Muscle layer of duodenum (tissue), 2 donors: ENCODE results near the gene AADACL2.

Source experiments
- H3K27ac ChIP-seq: one replicate; pipeline ENCODE4 v1.7.0; 2013; ENCODE audit warnings: mild to moderate bottlenecking, low read length
- H3K27me3 ChIP-seq: one replicate; pipeline ENCODE4 v1.7.0; 2013; ENCODE audit warnings: low read depth, mild to moderate bottlenecking, control low read depth, low read length
- H3K36me3 ChIP-seq, 2 donors: one replicate each; pipeline ENCODE4 v1.7.0; 2013; ENCODE audit warnings: low read length in 2 of 2, control low read depth in 1 of 2, mild to moderate bottlenecking in 1 of 2; ENCODE audit not compliant: insufficient read depth in 2 of 2, control insufficient read depth in 1 of 2
- H3K4me1 ChIP-seq, 2 donors: one replicate each; pipeline ENCODE4 v1.7.0; 2013; ENCODE audit warnings: low read length in 2 of 2, mild to moderate bottlenecking in 2 of 2, control low read depth in 1 of 2, moderate library complexity in 1 of 2; ENCODE audit not compliant: insufficient read depth in 2 of 2, control insufficient read depth in 1 of 2
- H3K4me3 ChIP-seq, 2 donors: one replicate each; pipeline ENCODE4 v1.7.0; 2013; ENCODE audit warnings: low read length in 2 of 2, low read depth in 1 of 2, mild to moderate bottlenecking in 1 of 2
- H3K9me3 ChIP-seq, 2 donors: one replicate each; pipeline ENCODE4 v1.7.0; 2013; ENCODE audit warnings: low read length in 2 of 2, control low read depth in 1 of 2, mild to moderate bottlenecking in 1 of 2; ENCODE audit not compliant: control insufficient read depth in 1 of 2
- donor health status: healthy.

The AADACL2 gene

GRCh38 chr3:151733613-151734012, at the start of gene AADACL2:
Gene AADACL2, plus strand, starts transcription at chr3:151733927. Its CDS starts 109 bp downstream, at chr3:151734036.
- no peaks in the 10 kb centered on the region for H3K36me3 ChIP-seq
- H3K27me3 ChIP-seq = no peaks in the 10 kb centered on the region
- no peak within 1 kb of the TSS for H3K27ac ChIP-seq
- H3K4me1 ChIP-seq = no peaks in the 10 kb centered on the region
- peaks cover 0 to 2% of the 10 kb centered on the region in 2 donors for H3K9me3 ChIP-seq
- no peak within 1 kb of the TSS for H3K4me3 ChIP-seq

- Histone ChIP-seq H3K27ac (no peak overlapping the region), H3K9me3 (peaks cover 0 to 4% of the 10 kb centered on the region in 2 donors), H3K4me3 (no peak overlapping the region), H3K4me1 (no peaks in the 10 kb centered on the region), H3K36me3 (no peaks in the 10 kb centered on the region), H3K27me3 (no peaks in the 10 kb centered on the region)
Measured at GRCh38 chr3:151684094-151684493, 49.6 kb upstream of the AADACL2 start.

GRCh38 chr3:151686257-151686656, 47.5 kb upstream of the AADACL2 start:
- H3K27ac ChIP-seq = no peak overlapping the region
- no peaks in the 10 kb centered on the region for H3K27me3 ChIP-seq
- no peaks in the 10 kb centered on the region for H3K4me1 ChIP-seq
- peaks cover 0 to 4% of the 10 kb centered on the region in 2 donors for H3K9me3 ChIP-seq
- no peaks in the 10 kb centered on the region for H3K36me3 ChIP-seq
- H3K4me3 ChIP-seq = no peak overlapping the region

- Histone ChIP-seq H3K27ac (no peak overlapping the region), H3K9me3 (peaks cover 0 to under 1% of the 10 kb centered on the region in 2 donors), H3K4me1 (no peaks in the 10 kb centered on the region), H3K27me3 (no peaks in the 10 kb centered on the region), H3K36me3 (no peaks in the 10 kb centered on the region), H3K4me3 (no peak overlapping the region)
Measured at GRCh38 chr3:151687076-151687475, 46.7 kb upstream of the AADACL2 start.

- H3K4me1 ChIP-seq = no peaks in the 10 kb centered on the region
- no peaks in the 10 kb centered on the region for H3K36me3 ChIP-seq
- no peak overlapping the region for H3K4me3 ChIP-seq
- H3K27me3 ChIP-seq = no peaks in the 10 kb centered on the region
- H3K27ac ChIP-seq = no peak overlapping the region
- no peaks in the 10 kb centered on the region for H3K9me3 ChIP-seq
Measured at GRCh38 chr3:151688571-151688970, 45.2 kb upstream of the AADACL2 start.

GRCh38 chr3:151690645-151691044, 43.1 kb upstream of the AADACL2 start:
- Histone ChIP-seq H3K36me3 (no peaks in the 10 kb centered on the region), H3K27ac (no peak overlapping the region), H3K4me3 (no peak overlapping the region), H3K4me1 (no peaks in the 10 kb centered on the region), H3K27me3 (no peaks in the 10 kb centered on the region), H3K9me3 (no peaks in the 10 kb centered on the region)

GRCh38 chr3:151697496-151697895, 36.2 kb upstream of the AADACL2 start:
- Histone ChIP-seq H3K9me3 (peaks cover 0 to 3% of the 10 kb centered on the region in 2 donors), H3K36me3 (no peaks in the 10 kb centered on the region), H3K4me1 (no peaks in the 10 kb centered on the region), H3K27me3 (no peaks in the 10 kb centered on the region), H3K4me3 (no peak overlapping the region), H3K27ac (no peak overlapping the region)

- no peak overlapping the region for H3K27ac ChIP-seq
- no peak overlapping the region for H3K4me3 ChIP-seq
- no peaks in the 10 kb centered on the region for H3K27me3 ChIP-seq
- H3K36me3 ChIP-seq = no peaks in the 10 kb centered on the region
- no peaks in the 10 kb centered on the region for H3K4me1 ChIP-seq
- H3K9me3 ChIP-seq = peaks cover 0 to 4% of the 10 kb centered on the region in 2 donors
Measured at GRCh38 chr3:151707216-151707615, 26.5 kb upstream of the AADACL2 start.

- Histone ChIP-seq H3K4me3 (no peak overlapping the region), H3K36me3 (no peaks in the 10 kb centered on the region), H3K9me3 (peaks cover 0 to 4% of the 10 kb centered on the region in 2 donors), H3K27ac (no peak overlapping the region), H3K27me3 (no peaks in the 10 kb centered on the region), H3K4me1 (no peaks in the 10 kb centered on the region)
Measured at GRCh38 chr3:151708868-151709267, 24.9 kb upstream of the AADACL2 start.

GRCh38 chr3:151709847-151710246, 23.9 kb upstream of the AADACL2 start:
- Histone ChIP-seq H3K4me1 (no peaks in the 10 kb centered on the region), H3K36me3 (no peaks in the 10 kb centered on the region), H3K4me3 (no peak overlapping the region), H3K27ac (no peak overlapping the region), H3K9me3 (peaks cover 0 to 4% of the 10 kb centered on the region in 2 donors), H3K27me3 (no peaks in the 10 kb centered on the region)

- no peak overlapping the region for H3K4me3 ChIP-seq
- H3K36me3 ChIP-seq = no peaks in the 10 kb centered on the region
- H3K27ac ChIP-seq = no peak overlapping the region
- no peaks in the 10 kb centered on the region for H3K9me3 ChIP-seq
- H3K4me1 ChIP-seq = no peaks in the 10 kb centered on the region
- no peaks in the 10 kb centered on the region for H3K27me3 ChIP-seq
Measured at GRCh38 chr3:151721294-151721693, 12.4 kb upstream of the AADACL2 start.

- H3K9me3 ChIP-seq = no peaks in the 10 kb centered on the region
- no peaks in the 10 kb centered on the region for H3K4me1 ChIP-seq
- H3K36me3 ChIP-seq = no peaks in the 10 kb centered on the region
- H3K27ac ChIP-seq = no peak overlapping the region
- no peaks in the 10 kb centered on the region for H3K27me3 ChIP-seq
- H3K4me3 ChIP-seq = no peak overlapping the region
Measured at GRCh38 chr3:151722856-151723255, 10.9 kb upstream of the AADACL2 start.
